Prostate gland (tissue), 2 donors: ENCODE data around the gene SPDEF.

Source experiments
- CTCF ChIP-seq, 4 experiments: fragments of 200-600 bp in 2 of 4; fragments of 450-650 bp in 2 of 4; sonication (generic) in 2 of 4; IDR thresholded peaks; 1 replicate in 3 of 4; 2 replicates in 1 of 4; pipeline ENCODE4 v1.5.1; 2016 to 2019; ENCODE audit warnings: antibody characterized with exemption in 4 of 4, mild to moderate bottlenecking in 2 of 4, moderate library complexity in 2 of 4
- POLR2AphosphoS5 ChIP-seq: sonication (generic); formaldehyde crosslinking; IDR thresholded peaks from one replicate; pipeline ENCODE4 v1.6.1; 2017; ENCODE audit warnings: antibody characterized with exemption

- TF ChIP-seq CTCF (IDR thresholded peaks at IDR 0.05), result no peak
- TF ChIP-seq POLR2AphosphoS5, result no peak
Observed at GRCh38 chr6:34575326-34575725, 19.2 kb upstream of the SPDEF start.
